SK-N-SH treated with all-trans-retinoic acid at 6 μM for 48 hours (cell line): ENCODE measurements around the gene ACSL1.

Source experiments
- ATAC-seq: fragments of 200-7000 bp; cut with Tn5 transposase; 3 replicates; pipeline ENCODE4 v1.9.1; 2020; ENCODE audit warnings: mild to moderate bottlenecking, moderate library complexity
- BACH2 ChIP-seq: fragments of 250-450 bp; sonication (Bioruptor Pico); IDR thresholded peaks from 2 replicates; pipeline ENCODE4 v1.9.0; 2021; ENCODE audit warnings: mild to moderate bottlenecking, borderline replicate concordance
- CREB5 ChIP-seq: fragments of 250-450 bp; sonication (Bioruptor Pico); IDR thresholded peaks from 2 replicates; pipeline ENCODE4 v1.5.1; 2020; ENCODE audit warnings: low read depth, mild to moderate bottlenecking, moderate library complexity
- CSDC2 ChIP-seq: fragments of 250-450 bp; sonication (Bioruptor Pico); IDR thresholded peaks from 2 replicates; pipeline ENCODE4 v1.5.0; 2020; ENCODE audit warnings: mild to moderate bottlenecking, moderate library complexity
- CSRNP3 ChIP-seq: fragments of 250-450 bp; sonication (Bioruptor Pico); IDR thresholded peaks from 2 replicates; pipeline ENCODE4 v1.5.1; 2021; ENCODE audit warnings: mild to moderate bottlenecking, moderate library complexity
- ESRRG ChIP-seq: fragments of 250-450 bp; sonication (Bioruptor Pico); IDR thresholded peaks from 2 replicates; pipeline ENCODE4 v1.6.1; 2021; ENCODE audit warnings: mild to moderate bottlenecking
- GLIS3 ChIP-seq: fragments of 250-450 bp; sonication (Bioruptor Pico); IDR thresholded peaks from 2 replicates; pipeline ENCODE4 v1.5.0; 2020; ENCODE audit warnings: mild to moderate bottlenecking, moderate library complexity
- ISL1 ChIP-seq: fragments of 250-450 bp; sonication (Bioruptor Pico); IDR thresholded peaks from 2 replicates; pipeline ENCODE4 v2.1.2; 2022; ENCODE audit warnings: mild to moderate bottlenecking, moderate library complexity
- OSR1 ChIP-seq: fragments of 250-450 bp; sonication (Bioruptor Pico); IDR thresholded peaks from 2 replicates; pipeline ENCODE4 v1.8.0; 2022; ENCODE audit warnings: moderate library complexity, mild to moderate bottlenecking, inconsistent platforms
- PATZ1 ChIP-seq: fragments of 250-450 bp; sonication (Bioruptor Pico); IDR thresholded peaks from 2 replicates; pipeline ENCODE4 v1.8.0; 2020; ENCODE audit warnings: mild to moderate bottlenecking, moderate library complexity, borderline replicate concordance
- POU6F1 ChIP-seq: fragments of 250-450 bp; sonication (Bioruptor Pico); IDR thresholded peaks from 2 replicates; pipeline ENCODE4 v1.8.0; 2021; ENCODE audit warnings: low read depth, mild to moderate bottlenecking, moderate library complexity, borderline replicate concordance
- PPARA ChIP-seq: fragments of 250-450 bp; sonication (Bioruptor Pico); IDR thresholded peaks from 2 replicates; pipeline ENCODE4 v1.5.0; 2020; ENCODE audit warnings: mild to moderate bottlenecking, borderline replicate concordance
- RARB ChIP-seq: fragments of 250-450 bp; sonication (Bioruptor Pico); IDR thresholded peaks from 2 replicates; pipeline ENCODE4 v1.8.0; 2021; ENCODE audit warnings: mild to moderate bottlenecking, moderate library complexity
- SNAI2 ChIP-seq: fragments of 250-450 bp; sonication (Bioruptor Pico); IDR thresholded peaks from 2 replicates; pipeline ENCODE4 v1.5.0; 2020; ENCODE audit warnings: mild to moderate bottlenecking, moderate library complexity
- TCF4 ChIP-seq: fragments of 250-450 bp; sonication (Bioruptor Pico); IDR thresholded peaks from 2 replicates; pipeline ENCODE4 v1.8.0; 2021; ENCODE audit warnings: mild to moderate bottlenecking, moderate library complexity, borderline replicate concordance
- TOX ChIP-seq: fragments of 250-450 bp; sonication (Bioruptor Pico); IDR thresholded peaks from 2 replicates; pipeline ENCODE4 v1.8.0; 2021; ENCODE audit warnings: mild to moderate bottlenecking, moderate library complexity, borderline replicate concordance
- TSHZ2 ChIP-seq: fragments of 250-450 bp; sonication (Bioruptor Pico); IDR thresholded peaks from 2 replicates; pipeline ENCODE4 v1.5.0; 2020; ENCODE audit warnings: mild to moderate bottlenecking, moderate library complexity
- ZFP3 ChIP-seq: fragments of 250-450 bp; sonication (Bioruptor Pico); IDR thresholded peaks from 2 replicates; pipeline ENCODE4 v1.5.0; 2020; ENCODE audit warnings: mild to moderate bottlenecking, moderate library complexity
- ZFP30 ChIP-seq: fragments of 450-650 bp; formaldehyde crosslinking; IDR thresholded peaks from 2 replicates; pipeline ENCODE4 v1.5.0; 2022; ENCODE audit warnings: mild to moderate bottlenecking, moderate library complexity
- ZNF565 ChIP-seq: fragments of 450-650 bp; formaldehyde crosslinking; conservative IDR thresholded peaks from 2 replicates; pipeline ENCODE4 v1.5.0; 2020; ENCODE audit warnings: low read depth, mild to moderate bottlenecking, moderate library complexity
- ZNF70 ChIP-seq: fragments of 450-650 bp; formaldehyde crosslinking; IDR thresholded peaks from 2 replicates; pipeline ENCODE4 v1.5.0; 2020; ENCODE audit warnings: mild to moderate bottlenecking, moderate library complexity
- ZNF8 ChIP-seq: fragments of 450-650 bp; formaldehyde crosslinking; IDR thresholded peaks from 2 replicates; pipeline ENCODE4 v1.5.0; 2020; ENCODE audit warnings: mild to moderate bottlenecking, moderate library complexity

ACSL1 gene

GRCh38 chr4:184804621-184805020 is 21.1 kb downstream of the ACSL1 start:
- ATAC-seq, result no peak
- TF ChIP-seq SNAI2, result no peak
- TF ChIP-seq TOX (CRISPR knock-in tag), result no peak
- no peak for TF ChIP-seq POU6F1 (CRISPR knock-in tag)
- no peak for TF ChIP-seq PATZ1 (CRISPR knock-in tag)
- TF ChIP-seq, all 23 proteins: peak for 0

GRCh38 chr4:184803874-184804273 is 21.9 kb downstream of the ACSL1 start:
- ATAC-seq, result no peak
- TF ChIP-seq ZFP30 (CRISPR knock-in tag) (no peak), PPARA (CRISPR knock-in tag) (no peak), GLIS3 (no peak), ISL1 (no peak), ZFP3 (CRISPR knock-in tag) (no peak), PATZ1 (CRISPR knock-in tag) (no peak), ZNF70 (CRISPR knock-in tag) (no peak)

GRCh38 chr4:184803133-184803532 is 22.6 kb downstream of the ACSL1 start:
- ATAC-seq, result no peak
- TF ChIP-seq GLIS3 (no peak), CSRNP3 (CRISPR knock-in tag) (no peak), TSHZ2 (CRISPR knock-in tag) (no peak), OSR1 (CRISPR knock-in tag) (no peak), CREB5 (CRISPR knock-in tag) (no peak), ZNF8 (CRISPR knock-in tag) (no peak), TOX (CRISPR knock-in tag) (no peak), RARB (no peak), ZNF565 (CRISPR knock-in tag) (no peak), ESRRG (CRISPR knock-in tag) (no peak), POU6F1 (CRISPR knock-in tag) (no peak), ZFP30 (CRISPR knock-in tag) (no peak), ISL1 (no peak), ZNF70 (CRISPR knock-in tag) (no peak), PPARA (CRISPR knock-in tag) (no peak), TCF4 (CRISPR knock-in tag) (no peak), CSDC2 (no peak), BACH2 (CRISPR knock-in tag) (no peak), PATZ1 (CRISPR knock-in tag) (no peak), SNAI2 (no peak)
